GM19351 (cell line): Measurements from ENCODE around the gene PSMB1.
"Not testable (repeated sequence)": the region's sequence is repeated elsewhere in the genome, so short reads cannot be mapped to it uniquely, and the experiment has no call there.

Source experiments
- ATAC-seq: cut with Tn5 transposase; IDR thresholded peaks from one replicate; pipeline ENCODE4 v1.9.1; 2021; ENCODE audit warnings: mild to moderate bottlenecking, moderate library complexity; ENCODE audit not compliant: unreplicated experiment

The PSMB1 gene

GRCh38 chr6:170536671-170537070, 16.4 kb downstream of the PSMB1 start:
- no peak for ATAC-seq

DNA sequence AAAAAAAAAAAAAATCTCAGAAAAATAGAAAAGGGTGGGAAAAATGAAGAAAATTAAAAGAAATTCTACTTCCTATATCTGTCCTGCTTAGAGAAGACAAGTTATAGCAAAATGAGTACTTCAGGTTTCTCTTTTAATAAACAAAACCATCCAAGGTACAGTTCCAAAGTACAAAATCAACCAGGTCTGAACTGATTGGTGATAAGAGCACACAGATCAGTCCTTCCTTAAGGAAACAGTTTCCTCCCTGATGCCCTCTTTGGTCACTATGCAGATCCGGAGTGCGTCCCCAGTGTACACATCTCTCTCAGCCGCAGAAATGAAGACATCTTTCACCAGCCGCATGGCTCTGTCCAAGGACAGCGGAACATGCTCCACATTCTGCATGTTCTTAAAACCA, 18.1 kb downstream of the PSMB1 start:
- ATAC-seq, result no peak

GRCh38 chr6:170533792-170534191, 19.3 kb downstream of the PSMB1 start:
- ATAC-seq, result no peak

GRCh38 chr6:170532867-170533488, 20.1 kb downstream of the PSMB1 start:
- ATAC-seq, result no peak

DNA sequence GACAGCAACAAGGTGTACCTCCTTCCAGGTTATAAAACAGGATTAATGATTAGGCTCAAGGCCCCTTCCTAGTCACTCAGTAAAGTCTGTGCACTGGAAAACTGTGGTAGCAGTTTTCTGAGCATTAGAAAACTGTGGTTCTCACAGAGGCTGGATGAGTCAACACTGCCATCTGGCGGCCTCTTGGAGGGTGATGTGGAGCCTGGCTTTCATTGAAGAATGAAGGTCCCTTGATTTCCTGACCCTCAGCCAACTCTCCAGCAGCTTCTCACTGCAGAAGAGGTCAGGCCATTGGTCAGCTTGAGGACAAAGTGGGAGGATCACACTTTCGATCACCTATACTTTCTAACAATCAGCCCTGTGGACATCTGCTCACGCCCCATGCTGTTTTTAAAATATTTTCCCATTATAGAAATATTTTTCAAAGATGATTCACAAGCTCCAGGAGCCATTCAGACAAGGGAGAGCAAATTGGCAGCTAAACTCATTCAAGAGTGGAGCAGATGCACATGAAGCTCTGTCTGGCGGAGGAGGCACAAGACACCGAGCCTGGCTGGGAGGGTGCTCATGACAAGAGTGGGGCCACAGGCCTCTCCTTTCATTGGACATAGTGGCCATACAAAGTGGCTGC, 23.2 kb downstream of the PSMB1 start:
- peak; percentile 87 for ATAC-seq

- ATAC-seq, result not testable (repeated sequence)
These were observed 25.1 kb downstream of the PSMB1 start for GRCh38 chr6:170527995-170528394.

DNA sequence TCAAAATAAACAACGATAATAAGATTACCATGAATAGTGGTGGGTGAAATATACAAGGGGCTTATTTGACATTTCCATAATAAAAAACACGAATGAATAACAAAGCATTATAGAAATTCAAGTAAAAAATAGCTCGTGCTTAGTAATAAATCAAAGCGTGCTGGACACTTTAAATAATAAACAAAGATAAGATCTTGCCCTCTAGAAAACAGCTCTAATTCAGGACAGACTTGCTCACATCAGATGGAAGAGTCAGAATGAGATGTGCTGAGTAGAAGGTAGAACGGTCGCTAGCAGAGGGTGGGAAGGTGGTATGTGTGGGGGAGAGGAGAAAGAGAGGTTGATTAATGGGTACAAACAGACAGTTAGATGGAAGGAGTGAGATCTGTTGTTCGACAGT, 27.3 kb downstream of the PSMB1 start:
- no peak for ATAC-seq

- ATAC-seq, result no peak
These were observed 29.0 kb downstream of the PSMB1 start for GRCh38 chr6:170524172-170524502.

DNA sequence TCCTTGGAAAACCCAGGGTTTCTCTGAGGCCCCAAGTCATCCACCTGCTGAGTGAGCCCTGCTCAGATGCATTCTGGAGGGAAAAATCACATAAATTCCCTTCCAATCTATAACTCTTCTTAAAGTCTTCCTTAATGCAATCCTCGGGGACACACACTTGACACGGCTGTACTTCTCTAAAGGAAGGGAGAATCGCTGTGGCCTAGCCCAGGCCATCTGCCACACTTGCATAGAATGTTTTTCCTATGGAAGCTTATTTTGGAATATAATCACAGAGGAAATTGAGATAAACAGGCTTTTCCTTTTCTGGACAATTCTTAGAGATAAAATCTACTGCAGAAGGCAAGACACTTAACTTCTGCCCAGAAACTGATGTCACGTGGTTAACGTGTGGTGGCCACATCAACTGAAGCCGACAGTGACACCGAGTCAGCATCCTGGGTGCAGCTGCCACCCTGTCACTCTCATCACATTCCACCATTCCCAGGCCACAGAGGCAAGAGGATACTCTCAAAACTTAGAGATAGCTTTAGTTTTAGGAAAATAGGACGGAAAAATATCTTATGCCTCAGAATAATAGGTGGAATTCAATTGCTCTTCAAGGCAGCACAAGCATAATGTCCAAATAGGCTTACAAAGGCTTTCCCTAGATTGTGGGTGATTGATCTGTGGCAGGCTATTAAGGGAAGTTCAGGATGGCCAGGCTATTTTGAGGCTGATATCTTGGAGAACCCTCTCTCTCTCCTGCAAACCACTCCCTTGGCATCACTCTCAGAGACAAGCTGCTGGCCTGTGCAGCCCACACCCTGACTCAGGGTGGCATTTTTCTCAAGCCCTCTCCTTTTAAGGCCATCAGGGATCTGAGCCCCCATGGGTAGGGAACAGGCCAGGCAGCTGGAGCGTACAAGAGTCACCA, 29.6 kb downstream of the PSMB1 start:
- ATAC-seq, result no peak

DNA sequence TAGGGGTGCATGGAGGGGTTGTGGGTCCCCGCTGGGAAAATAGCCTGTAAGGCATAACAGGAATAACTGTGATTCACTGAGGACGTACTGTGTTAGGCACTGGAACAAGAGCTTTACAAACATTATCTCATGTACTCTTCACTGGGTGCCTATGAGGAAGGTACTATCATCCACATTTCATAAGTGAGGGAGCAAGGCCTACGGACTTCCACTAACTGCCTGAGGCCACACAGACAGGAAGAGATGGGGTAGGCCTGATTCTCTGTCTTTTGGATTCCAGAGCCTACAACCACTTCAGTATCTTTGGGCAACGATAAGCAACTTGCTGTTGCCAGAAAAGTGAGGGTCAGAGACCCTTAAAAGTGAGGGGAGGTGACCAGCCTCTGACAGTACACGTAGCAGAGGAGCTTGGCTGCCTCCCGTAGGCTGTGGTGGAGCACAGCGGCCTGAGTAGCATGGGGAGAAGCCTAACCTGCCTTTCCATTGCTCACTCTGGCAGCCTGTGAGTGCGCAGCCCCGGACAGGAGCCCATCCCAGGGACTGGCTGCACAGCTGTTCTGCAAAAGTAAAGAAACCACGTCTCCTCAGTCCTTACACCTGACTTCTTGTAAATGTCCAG, 30.4 kb downstream of the PSMB1 start:
- no peak for ATAC-seq

DNA sequence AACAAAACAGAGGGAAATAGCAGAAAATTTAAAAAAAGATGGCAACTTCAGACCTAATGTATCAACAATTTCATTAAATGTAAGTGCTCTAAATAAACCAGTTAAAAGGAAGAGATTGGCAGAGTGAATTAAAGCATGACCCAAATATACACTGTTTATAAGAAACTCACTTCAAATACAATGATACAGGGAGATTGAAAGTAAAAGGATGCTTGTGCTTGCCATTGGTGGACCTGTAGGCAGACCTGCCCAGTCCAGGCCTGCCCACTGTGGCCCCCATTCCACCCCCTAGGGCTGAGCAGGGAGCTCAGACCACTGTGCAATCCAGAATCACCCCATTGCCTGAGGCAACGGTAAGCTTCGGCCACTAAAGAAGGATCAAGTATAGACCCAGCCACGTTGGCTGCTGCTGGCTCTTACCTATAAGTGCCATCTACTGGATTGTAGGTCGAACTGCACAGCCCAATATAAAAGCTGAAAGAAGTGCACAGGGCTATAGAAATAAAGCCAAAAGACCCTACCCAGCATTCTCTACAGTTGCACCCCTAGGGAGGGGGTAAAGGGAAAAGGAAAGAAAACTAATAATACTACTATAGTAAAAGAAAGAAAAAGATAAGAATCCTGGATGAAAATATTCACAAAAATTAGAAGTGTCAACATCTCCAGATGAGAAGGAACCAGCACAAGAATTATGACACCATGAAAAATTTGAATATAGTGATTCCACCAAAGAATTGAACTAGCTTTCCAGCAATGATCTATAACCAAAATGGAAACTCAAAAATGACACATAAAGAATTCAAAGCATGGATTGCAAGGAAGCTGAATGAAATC, 36.1 kb downstream of the PSMB1 start:
- ATAC-seq, result peak; percentile 99

- ATAC-seq, result no peak
These were observed 38.2 kb downstream of the PSMB1 start for GRCh38 chr6:170514908-170515307.

GRCh38 chr6:170512249-170512648, 40.9 kb downstream of the PSMB1 start:
- ATAC-seq, result no peak

- ATAC-seq, result no peak
These were observed 42.5 kb downstream of the PSMB1 start for GRCh38 chr6:170510631-170511030.

DNA sequence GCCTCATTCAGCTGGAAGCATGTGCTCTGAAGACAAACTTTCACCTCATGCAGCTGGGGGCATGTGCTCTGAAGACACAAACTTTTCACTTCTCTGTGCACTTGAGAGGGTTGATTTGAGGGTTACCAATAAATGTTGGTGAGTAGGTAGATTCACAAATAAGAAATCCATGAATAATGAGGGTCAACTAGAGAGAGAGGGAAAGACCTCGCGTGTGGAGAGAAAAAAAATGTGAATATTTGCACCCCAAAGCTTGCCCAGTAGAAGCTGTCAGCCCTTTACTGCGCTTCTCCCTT, 43.4 kb downstream of the PSMB1 start:
- no peak for ATAC-seq

GRCh38 chr6:170508892-170509722, 44.0 kb downstream of the PSMB1 start:
- not testable (repeated sequence) for ATAC-seq

- ATAC-seq, result not testable (repeated sequence)
These were observed 44.8 kb downstream of the PSMB1 start for GRCh38 chr6:170508275-170508674.

DNA sequence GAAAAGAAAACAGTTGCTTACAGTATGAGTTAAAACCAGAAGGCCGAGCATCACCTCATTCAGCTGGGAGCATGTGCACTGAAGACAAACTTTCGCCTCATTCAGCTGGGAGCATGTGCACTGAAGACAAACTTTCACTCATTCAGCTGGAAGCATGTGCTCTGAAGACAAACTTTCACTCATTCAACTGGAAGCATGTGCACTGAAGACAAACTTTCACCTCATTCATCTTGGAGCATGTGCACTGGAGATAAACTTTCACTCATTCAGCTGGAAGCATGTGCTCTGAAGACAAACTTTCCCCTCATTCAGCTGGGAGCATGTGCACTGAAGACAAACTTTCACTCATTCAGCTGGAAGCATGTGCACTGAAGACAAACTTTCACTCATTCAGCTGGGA, 45.4 kb downstream of the PSMB1 start:
- not testable (repeated sequence) for ATAC-seq

GRCh38 chr6:170506446-170506845, 46.7 kb downstream of the PSMB1 start:
- ATAC-seq, result no peak

GRCh38 chr6:170505306-170505705, 47.8 kb downstream of the PSMB1 start:
- no peak for ATAC-seq
